ENCODE results near the gene ZFYVE9. TPM values are rescaled to one million over a fixed set of nuclear protein-coding genes. Genes with fewer than 3 reads are reported as not detected.

Gene ZFYVE9
- total and polyA plus RNA-seq, 2 experiments from 2014 or later: 5.4 to 27.3 TPM

DNA sequence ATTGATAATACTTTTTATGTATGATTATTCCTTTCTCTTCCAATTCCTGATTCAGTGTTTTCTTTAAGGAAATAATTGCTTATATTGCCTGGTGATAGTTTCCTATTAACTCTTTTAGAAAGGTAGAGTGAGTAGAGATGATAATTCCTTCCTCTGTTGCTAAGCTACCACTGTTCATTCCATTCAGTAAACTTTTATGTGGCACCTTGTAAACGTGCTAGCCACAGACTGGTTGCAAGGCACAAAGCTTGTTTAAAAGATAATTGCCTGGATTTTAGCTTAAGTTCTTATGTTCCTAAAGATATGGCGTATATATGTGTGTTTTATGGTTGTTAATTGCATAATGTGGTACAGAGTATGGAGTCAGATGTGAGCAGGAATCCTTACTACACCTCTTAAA lies 3.2 kb downstream of the ZFYVE9 start:
- peaks cover 72% of the 10 kb centered on the region for H3K79me2 ChIP-seq (replicated peaks; ENCODE audit: insufficient read depth)

More for the DNA sequence above, 3.2 kb downstream of the ZFYVE9 start:
- Histone ChIP-seq H2AFZ (no peak overlapping the region), H3K36me3 (ENCODE audit: insufficient read depth) (no peaks in the 10 kb centered on the region), H3K4me1 (ENCODE audit: insufficient read depth) (peaks cover 4% of the 10 kb centered on the region; the same call in 1 of the 2 replicates), H3F3A (replicated peaks; ENCODE audit: low read depth) (peaks cover 7% of the 10 kb centered on the region), H3K27ac (ENCODE audit: low read depth) (no peak overlapping the region), H3K4me3 (no peak overlapping the region), H4K20me1 (replicated peaks; ENCODE audit: insufficient read depth) (peaks cover 12% of the 10 kb centered on the region; the same call in 1 of the 2 replicates), H3K9me2 (ENCODE audit: insufficient read depth) (no peaks in the 10 kb centered on the region), H3K4me2 (no peak overlapping the region), H3K27me3 (ENCODE audit: insufficient read depth) (peaks cover 13% of the 10 kb centered on the region; the same call in 1 of the 2 replicates)
- Mint-ChIP-seq H3K27ac (no peak overlapping the region), H3K9me3 (peaks cover 3% of the 10 kb centered on the region; the same call in 1 of the 3 replicates), H3K4me3 (no peak overlapping the region), H3K4me1 (peaks cover 9% of the 10 kb centered on the region), H3K36me3 (ENCODE audit: low read depth) (peaks cover 3% of the 10 kb centered on the region; the same call in 1 of the 3 replicates), H3K27me3 (ENCODE audit: insufficient read depth, low read depth, poor library complexity) (peaks cover 6% of the 10 kb centered on the region)
- ATAC-seq: no peak
- TF ChIP-seq JUNB (IDR thresholded peaks at IDR 0.05; ENCODE audit: unreplicated experiment): no peak
- no peak for TF ChIP-seq ETS1 (IDR thresholded peaks at IDR 0.05)
- TF ChIP-seq NANOG (IDR thresholded peaks at IDR 0.05; ENCODE audit: borderline replicate concordance): no peak
- TF ChIP-seq, protein P1, sequence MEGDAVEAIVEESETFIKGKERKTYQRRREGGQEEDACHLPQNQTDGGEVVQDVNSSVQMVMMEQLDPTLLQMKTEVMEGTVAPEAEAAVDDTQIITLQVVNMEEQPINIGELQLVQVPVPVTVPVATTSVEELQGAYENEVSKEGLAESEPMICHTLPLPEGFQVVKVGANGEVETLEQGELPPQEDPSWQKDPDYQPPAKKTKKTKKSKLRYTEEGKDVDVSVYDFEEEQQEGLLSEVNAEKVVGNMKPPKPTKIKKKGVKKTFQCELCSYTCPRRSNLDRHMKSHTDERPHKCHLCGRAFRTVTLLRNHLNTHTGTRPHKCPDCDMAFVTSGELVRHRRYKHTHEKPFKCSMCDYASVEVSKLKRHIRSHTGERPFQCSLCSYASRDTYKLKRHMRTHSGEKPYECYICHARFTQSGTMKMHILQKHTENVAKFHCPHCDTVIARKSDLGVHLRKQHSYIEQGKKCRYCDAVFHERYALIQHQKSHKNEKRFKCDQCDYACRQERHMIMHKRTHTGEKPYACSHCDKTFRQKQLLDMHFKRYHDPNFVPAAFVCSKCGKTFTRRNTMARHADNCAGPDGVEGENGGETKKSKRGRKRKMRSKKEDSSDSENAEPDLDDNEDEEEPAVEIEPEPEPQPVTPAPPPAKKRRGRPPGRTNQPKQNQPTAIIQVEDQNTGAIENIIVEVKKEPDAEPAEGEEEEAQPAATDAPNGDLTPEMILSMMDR (conservative IDR thresholded peaks at IDR 0.05; ENCODE audit: low read depth in 2 of 2): no peak
- TF ChIP-seq ZNF331 (CRISPR knock-in tag; IDR thresholded peaks at IDR 0.05; ENCODE audit: low read depth): no peak
- TF ChIP-seq EZH2 (IDR thresholded peaks at IDR 0.05; ENCODE audit: low read depth, unreplicated experiment): no peak
- TF ChIP-seq EZH2phosphoT487 (IDR thresholded peaks at IDR 0.05; ENCODE audit: unreplicated experiment): no peak
- TF ChIP-seq, protein P2, sequence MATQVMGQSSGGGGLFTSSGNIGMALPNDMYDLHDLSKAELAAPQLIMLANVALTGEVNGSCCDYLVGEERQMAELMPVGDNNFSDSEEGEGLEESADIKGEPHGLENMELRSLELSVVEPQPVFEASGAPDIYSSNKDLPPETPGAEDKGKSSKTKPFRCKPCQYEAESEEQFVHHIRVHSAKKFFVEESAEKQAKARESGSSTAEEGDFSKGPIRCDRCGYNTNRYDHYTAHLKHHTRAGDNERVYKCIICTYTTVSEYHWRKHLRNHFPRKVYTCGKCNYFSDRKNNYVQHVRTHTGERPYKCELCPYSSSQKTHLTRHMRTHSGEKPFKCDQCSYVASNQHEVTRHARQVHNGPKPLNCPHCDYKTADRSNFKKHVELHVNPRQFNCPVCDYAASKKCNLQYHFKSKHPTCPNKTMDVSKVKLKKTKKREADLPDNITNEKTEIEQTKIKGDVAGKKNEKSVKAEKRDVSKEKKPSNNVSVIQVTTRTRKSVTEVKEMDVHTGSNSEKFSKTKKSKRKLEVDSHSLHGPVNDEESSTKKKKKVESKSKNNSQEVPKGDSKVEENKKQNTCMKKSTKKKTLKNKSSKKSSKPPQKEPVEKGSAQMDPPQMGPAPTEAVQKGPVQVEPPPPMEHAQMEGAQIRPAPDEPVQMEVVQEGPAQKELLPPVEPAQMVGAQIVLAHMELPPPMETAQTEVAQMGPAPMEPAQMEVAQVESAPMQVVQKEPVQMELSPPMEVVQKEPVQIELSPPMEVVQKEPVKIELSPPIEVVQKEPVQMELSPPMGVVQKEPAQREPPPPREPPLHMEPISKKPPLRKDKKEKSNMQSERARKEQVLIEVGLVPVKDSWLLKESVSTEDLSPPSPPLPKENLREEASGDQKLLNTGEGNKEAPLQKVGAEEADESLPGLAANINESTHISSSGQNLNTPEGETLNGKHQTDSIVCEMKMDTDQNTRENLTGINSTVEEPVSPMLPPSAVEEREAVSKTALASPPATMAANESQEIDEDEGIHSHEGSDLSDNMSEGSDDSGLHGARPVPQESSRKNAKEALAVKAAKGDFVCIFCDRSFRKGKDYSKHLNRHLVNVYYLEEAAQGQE (IDR thresholded peaks at IDR 0.05; ENCODE audit: unreplicated experiment): no peak
- TF ChIP-seq POLR2AphosphoS5 (IDR thresholded peaks at IDR 0.05; ENCODE audit: low read depth): no peak
- TF ChIP-seq, protein P3, sequence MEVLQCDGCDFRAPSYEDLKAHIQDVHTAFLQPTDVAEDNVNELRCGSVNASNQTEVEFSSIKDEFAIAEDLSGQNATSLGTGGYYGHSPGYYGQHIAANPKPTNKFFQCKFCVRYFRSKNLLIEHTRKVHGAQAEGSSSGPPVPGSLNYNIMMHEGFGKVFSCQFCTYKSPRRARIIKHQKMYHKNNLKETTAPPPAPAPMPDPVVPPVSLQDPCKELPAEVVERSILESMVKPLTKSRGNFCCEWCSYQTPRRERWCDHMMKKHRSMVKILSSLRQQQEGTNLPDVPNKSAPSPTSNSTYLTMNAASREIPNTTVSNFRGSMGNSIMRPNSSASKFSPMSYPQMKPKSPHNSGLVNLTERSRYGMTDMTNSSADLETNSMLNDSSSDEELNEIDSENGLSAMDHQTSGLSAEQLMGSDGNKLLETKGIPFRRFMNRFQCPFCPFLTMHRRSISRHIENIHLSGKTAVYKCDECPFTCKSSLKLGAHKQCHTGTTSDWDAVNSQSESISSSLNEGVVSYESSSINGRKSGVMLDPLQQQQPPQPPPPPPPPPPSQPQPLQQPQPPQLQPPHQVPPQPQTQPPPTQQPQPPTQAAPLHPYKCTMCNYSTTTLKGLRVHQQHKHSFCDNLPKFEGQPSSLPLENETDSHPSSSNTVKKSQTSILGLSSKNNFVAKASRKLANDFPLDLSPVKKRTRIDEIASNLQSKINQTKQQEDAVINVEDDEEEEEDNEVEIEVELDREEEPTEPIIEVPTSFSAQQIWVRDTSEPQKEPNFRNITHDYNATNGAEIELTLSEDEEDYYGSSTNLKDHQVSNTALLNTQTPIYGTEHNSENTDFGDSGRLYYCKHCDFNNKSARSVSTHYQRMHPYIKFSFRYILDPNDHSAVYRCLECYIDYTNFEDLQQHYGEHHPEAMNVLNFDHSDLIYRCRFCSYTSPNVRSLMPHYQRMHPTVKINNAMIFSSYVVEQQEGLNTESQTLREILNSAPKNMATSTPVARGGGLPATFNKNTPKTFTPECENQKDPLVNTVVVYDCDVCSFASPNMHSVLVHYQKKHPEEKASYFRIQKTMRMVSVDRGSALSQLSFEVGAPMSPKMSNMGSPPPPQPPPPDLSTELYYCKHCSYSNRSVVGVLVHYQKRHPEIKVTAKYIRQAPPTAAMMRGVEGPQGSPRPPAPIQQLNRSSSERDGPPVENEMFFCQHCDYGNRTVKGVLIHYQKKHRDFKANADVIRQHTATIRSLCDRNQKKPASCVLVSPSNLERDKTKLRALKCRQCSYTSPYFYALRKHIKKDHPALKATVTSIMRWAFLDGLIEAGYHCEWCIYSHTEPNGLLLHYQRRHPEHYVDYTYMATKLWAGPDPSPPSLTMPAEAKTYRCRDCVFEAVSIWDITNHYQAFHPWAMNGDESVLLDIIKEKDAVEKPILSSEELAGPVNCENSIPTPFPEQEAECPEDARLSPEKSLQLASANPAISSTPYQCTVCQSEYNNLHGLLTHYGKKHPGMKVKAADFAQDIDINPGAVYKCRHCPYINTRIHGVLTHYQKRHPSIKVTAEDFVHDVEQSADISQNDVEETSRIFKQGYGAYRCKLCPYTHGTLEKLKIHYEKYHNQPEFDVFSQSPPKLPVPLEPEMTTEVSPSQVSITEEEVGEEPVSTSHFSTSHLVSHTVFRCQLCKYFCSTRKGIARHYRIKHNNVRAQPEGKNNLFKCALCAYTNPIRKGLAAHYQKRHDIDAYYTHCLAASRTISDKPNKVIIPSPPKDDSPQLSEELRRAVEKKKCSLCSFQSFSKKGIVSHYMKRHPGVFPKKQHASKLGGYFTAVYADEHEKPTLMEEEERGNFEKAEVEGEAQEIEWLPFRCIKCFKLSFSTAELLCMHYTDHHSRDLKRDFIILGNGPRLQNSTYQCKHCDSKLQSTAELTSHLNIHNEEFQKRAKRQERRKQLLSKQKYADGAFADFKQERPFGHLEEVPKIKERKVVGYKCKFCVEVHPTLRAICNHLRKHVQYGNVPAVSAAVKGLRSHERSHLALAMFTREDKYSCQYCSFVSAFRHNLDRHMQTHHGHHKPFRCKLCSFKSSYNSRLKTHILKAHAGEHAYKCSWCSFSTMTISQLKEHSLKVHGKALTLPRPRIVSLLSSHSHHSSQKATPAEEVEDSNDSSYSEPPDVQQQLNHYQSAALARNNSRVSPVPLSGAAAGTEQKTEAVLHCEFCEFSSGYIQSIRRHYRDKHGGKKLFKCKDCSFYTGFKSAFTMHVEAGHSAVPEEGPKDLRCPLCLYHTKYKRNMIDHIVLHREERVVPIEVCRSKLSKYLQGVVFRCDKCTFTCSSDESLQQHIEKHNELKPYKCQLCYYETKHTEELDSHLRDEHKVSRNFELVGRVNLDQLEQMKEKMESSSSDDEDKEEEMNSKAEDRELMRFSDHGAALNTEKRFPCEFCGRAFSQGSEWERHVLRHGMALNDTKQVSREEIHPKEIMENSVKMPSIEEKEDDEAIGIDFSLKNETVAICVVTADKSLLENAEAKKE (CRISPR knock-in tag; IDR thresholded peaks at IDR 0.05): no peak
- no peak for TF ChIP-seq STAT1 (IDR thresholded peaks at IDR 0.05; ENCODE audit: unreplicated experiment)
- TF ChIP-seq CREB1 (CRISPR knock-in tag; IDR thresholded peaks at IDR 0.05; ENCODE audit: low read depth): no peak
- TF ChIP-seq ZNF114 (CRISPR knock-in tag; IDR thresholded peaks at IDR 0.05): no peak
- no peak for DNase-seq (ENCODE audit: low spot score)

Data from GM23338 (cell line).